Spleen (tissue), 7 donors: ENCODE results near the gene OR1J4.

Experiments
- POLR2A ChIP-seq, 3 donors: fragments of 450-650 bp; IDR thresholded peaks; one replicate each; pipeline ENCODE4 v1.5.1; 2017; ENCODE audit warnings: antibody characterized with exemption in 3 of 3, mild to moderate bottlenecking in 1 of 3
- TF ChIP-seq, protein P1 (sequence below), 11 experiments: fragments of 200-600 bp in 7 of 11; fragments of 450-650 bp in 4 of 11; sonication (generic) in 4 of 11; IDR thresholded peaks in 8 of 11; conservative IDR thresholded peaks in 3 of 11; 1 replicate in 7 of 11; 2 replicates in 4 of 11; pipeline versions ENCODE4 v1.4.0 to v1.8.0; 2016 to 2021; ENCODE audit warnings: antibody characterized with exemption in 11 of 11, inconsistent platforms in 4 of 11, mild to moderate bottlenecking in 1 of 11
- donor health status: DM: no; HTN: no; CAD: no; lungs with moderate emphysema.
- donor health status: DM: no; HTN: no; CAD: no.
- donor health status: DM: no; HTN: no; CAD: no.

DNA sequence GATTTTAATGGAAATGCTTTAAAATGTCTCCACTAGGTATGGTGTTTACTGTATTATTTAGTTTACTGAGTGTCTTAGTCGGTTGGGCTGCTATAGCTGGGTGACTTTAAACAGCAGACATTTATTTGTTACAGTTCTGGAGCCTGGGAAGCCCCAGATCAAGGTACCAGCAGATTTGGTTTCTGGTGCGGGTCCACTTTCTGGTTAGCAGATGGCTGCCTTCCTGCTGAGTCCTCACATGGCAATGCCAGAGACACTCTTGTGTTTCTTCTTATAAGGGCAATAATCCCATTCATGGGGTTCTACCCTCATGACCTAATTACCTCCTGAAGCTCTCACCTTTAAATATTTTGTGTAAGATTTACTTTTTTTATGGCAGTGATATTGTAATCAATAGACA is 715 bp upstream of the OR1J4 start:
- TF ChIP-seq, protein P1, sequence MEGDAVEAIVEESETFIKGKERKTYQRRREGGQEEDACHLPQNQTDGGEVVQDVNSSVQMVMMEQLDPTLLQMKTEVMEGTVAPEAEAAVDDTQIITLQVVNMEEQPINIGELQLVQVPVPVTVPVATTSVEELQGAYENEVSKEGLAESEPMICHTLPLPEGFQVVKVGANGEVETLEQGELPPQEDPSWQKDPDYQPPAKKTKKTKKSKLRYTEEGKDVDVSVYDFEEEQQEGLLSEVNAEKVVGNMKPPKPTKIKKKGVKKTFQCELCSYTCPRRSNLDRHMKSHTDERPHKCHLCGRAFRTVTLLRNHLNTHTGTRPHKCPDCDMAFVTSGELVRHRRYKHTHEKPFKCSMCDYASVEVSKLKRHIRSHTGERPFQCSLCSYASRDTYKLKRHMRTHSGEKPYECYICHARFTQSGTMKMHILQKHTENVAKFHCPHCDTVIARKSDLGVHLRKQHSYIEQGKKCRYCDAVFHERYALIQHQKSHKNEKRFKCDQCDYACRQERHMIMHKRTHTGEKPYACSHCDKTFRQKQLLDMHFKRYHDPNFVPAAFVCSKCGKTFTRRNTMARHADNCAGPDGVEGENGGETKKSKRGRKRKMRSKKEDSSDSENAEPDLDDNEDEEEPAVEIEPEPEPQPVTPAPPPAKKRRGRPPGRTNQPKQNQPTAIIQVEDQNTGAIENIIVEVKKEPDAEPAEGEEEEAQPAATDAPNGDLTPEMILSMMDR (IDR thresholded peaks at IDR 0.05 in 8 of 11, conservative IDR thresholded peaks at IDR 0.05 in 3 of 11): no peak
- TF ChIP-seq POLR2A (IDR thresholded peaks at IDR 0.05): no peak
